ENCODE measurements around the gene ANO8.

The ANO8 gene

GRCh38 chr19:17347361-17347760 lies 12.7 kb upstream of the ANO8 start:
- Histone ChIP-seq H3K27me3 (replicated peaks; ENCODE audit: insufficient read depth, low read length) (peaks cover 24% of the 10 kb centered on the region), H4K20me1 (ENCODE audit: insufficient read depth, low read length) (no peaks in the 10 kb centered on the region), H3K36me3 (replicated peaks; ENCODE audit: insufficient read depth, low read length) (no peaks in the 10 kb centered on the region), H3K4me3 (ENCODE audit: low read length) (no peak overlapping the region), H3K4me1 (ENCODE audit: low read length) (no peaks in the 10 kb centered on the region), H2AFZ (ENCODE audit: low read length) (no peak overlapping the region), H3K4me2 (ENCODE audit: low read depth, low read length) (no peak overlapping the region), H3K9me3 (replicated peaks; ENCODE audit: insufficient read depth, low read length) (no peaks in the 10 kb centered on the region), H3K79me2 (ENCODE audit: low read length) (no peaks in the 10 kb centered on the region), H3K9ac (ENCODE audit: low read length) (no peak overlapping the region), H3F3A (ENCODE audit: insufficient read depth, low read length) (no peaks in the 10 kb centered on the region), H3K9me2 (replicated peaks; ENCODE audit: insufficient read depth, low read length) (no peaks in the 10 kb centered on the region), H3K27ac (ENCODE audit: low read length) (no peak overlapping the region)
- DNase-seq: no peak
- TF ChIP-seq EZH2 (optimal IDR thresholded peaks at IDR 0.05; ENCODE audit: low read depth, low read length) (no peak), EZH2phosphoT487 (IDR thresholded peaks at IDR 0.05; ENCODE audit: low read length) (no peak), CTCF (IDR thresholded peaks at IDR 0.05; ENCODE audit: low read length) (no peak)

- Histone ChIP-seq H3K9me3 (replicated peaks; ENCODE audit: insufficient read depth, low read length) (no peaks in the 10 kb centered on the region), H3K79me2 (ENCODE audit: low read length) (no peaks in the 10 kb centered on the region), H3K27ac (ENCODE audit: low read length) (no peak overlapping the region), H3K36me3 (replicated peaks; ENCODE audit: insufficient read depth, low read length) (no peaks in the 10 kb centered on the region), H3K4me2 (ENCODE audit: low read depth, low read length) (peak overlapping the region; percentile 34; the same call in 1 of the 2 replicates), H3K27me3 (replicated peaks; ENCODE audit: insufficient read depth, low read length) (peaks cover 17% of the 10 kb centered on the region), H3K9ac (ENCODE audit: low read length) (no peak overlapping the region), H3F3A (ENCODE audit: insufficient read depth, low read length) (no peaks in the 10 kb centered on the region), H3K9me2 (replicated peaks; ENCODE audit: insufficient read depth, low read length) (no peaks in the 10 kb centered on the region), H3K4me3 (ENCODE audit: low read length) (no peak overlapping the region), H2AFZ (ENCODE audit: low read length) (peak overlapping the region; percentile 14; the same call in 1 of the 2 replicates), H3K4me1 (ENCODE audit: low read length) (no peaks in the 10 kb centered on the region), H4K20me1 (ENCODE audit: insufficient read depth, low read length) (no peaks in the 10 kb centered on the region)
- peak; percentile 69 for DNase-seq
- TF ChIP-seq CTCF (IDR thresholded peaks at IDR 0.05; ENCODE audit: low read length) (peak; percentile 83), EZH2 (optimal IDR thresholded peaks at IDR 0.05; ENCODE audit: low read depth, low read length) (no peak), EZH2phosphoT487 (IDR thresholded peaks at IDR 0.05; ENCODE audit: low read length) (no peak)
These were observed 11.5 kb upstream of the ANO8 start for GRCh38 chr19:17346109-17346671.

- Histone ChIP-seq H3F3A (ENCODE audit: insufficient read depth, low read length) (peaks cover 3% of the 10 kb centered on the region), H3K4me1 (ENCODE audit: low read length) (peaks cover 6% of the 10 kb centered on the region), H2AFZ (ENCODE audit: low read length) (no peak overlapping the region), H3K79me2 (ENCODE audit: low read length) (peaks cover 12% of the 10 kb centered on the region), H3K9ac (ENCODE audit: low read length) (no peak overlapping the region), H4K20me1 (ENCODE audit: insufficient read depth, low read length) (no peaks in the 10 kb centered on the region), H3K9me3 (replicated peaks; ENCODE audit: insufficient read depth, low read length) (no peaks in the 10 kb centered on the region), H3K27me3 (replicated peaks; ENCODE audit: insufficient read depth, low read length) (no peaks in the 10 kb centered on the region), H3K9me2 (replicated peaks; ENCODE audit: insufficient read depth, low read length) (no peaks in the 10 kb centered on the region), H3K4me2 (ENCODE audit: low read depth, low read length) (no peak overlapping the region), H3K4me3 (ENCODE audit: low read length) (no peak overlapping the region), H3K36me3 (replicated peaks; ENCODE audit: insufficient read depth, low read length) (no peaks in the 10 kb centered on the region), H3K27ac (ENCODE audit: low read length) (no peak overlapping the region)
- TF ChIP-seq EZH2 (optimal IDR thresholded peaks at IDR 0.05; ENCODE audit: low read depth, low read length): no peak
- no peak for TF ChIP-seq CTCF (IDR thresholded peaks at IDR 0.05; ENCODE audit: low read length)
- no peak for TF ChIP-seq EZH2phosphoT487 (IDR thresholded peaks at IDR 0.05; ENCODE audit: low read length)
- DNase-seq: no peak
These were observed 7.2 kb upstream of the ANO8 start for GRCh38 chr19:17341845-17342244.
